ENCODE measurements around the gene EEF1AKMT3. TPM values are rescaled to one million over a fixed set of nuclear protein-coding genes. Genes with fewer than 3 reads are reported as not detected.

EEF1AKMT3 gene
- total and polyA plus RNA-seq, 4 donors: 1.5 to 6.4 (median 2.1) TPM

DNA sequence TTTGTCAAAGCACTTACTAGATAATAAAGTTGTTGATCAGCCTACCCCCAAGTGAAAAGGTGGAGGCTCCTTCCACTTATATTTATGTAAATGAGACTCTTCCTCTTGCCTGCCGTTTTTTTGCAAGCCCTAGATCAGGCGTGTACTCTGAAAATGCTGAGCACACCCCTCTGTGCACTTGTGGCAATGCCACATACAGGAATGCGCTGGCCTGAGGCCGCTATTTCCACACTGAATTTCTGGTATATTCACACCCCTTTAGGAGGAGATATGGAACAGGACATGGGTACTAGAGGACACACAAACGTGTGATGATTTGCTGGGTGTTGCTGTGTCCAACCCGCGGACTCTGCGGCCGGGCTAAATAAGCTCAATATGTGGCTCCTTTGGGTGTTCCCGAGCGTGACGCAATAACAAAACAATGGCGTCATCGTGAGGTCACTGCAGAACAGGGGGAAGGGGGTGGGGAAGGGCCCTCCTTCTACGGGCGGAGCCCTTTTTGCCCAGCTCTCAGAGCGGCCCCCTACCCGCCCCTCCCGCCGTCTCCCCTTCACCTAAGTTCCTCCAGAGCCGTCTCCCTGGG lies 28.1 kb upstream of the EEF1AKMT3 start:
- DNase-seq (ENCODE audit: low spot score): peak; percentile 70
- Histone ChIP-seq H3K4me1 (ENCODE audit: control insufficient read depth in 4 of 4, insufficient read depth in 4 of 4, low read length in 3 of 4) (peaks cover 3 to 12% (median 6%) of the 10 kb centered on the region in 4 donors), H3K9ac (ENCODE audit: low read depth in 1 of 2, low read length in 2 of 2) (peak overlapping the region in 1 of 2 donors; percentile 28), H3K9me3 (ENCODE audit: control insufficient read depth in 4 of 4, low read length in 3 of 4) (no peaks in the 10 kb centered on the region), H3K36me3 (ENCODE audit: control insufficient read depth in 4 of 4, insufficient read depth in 3 of 4, low read depth in 1 of 4, low read length in 3 of 4) (peaks cover 4 to 21% (median 13%) of the 10 kb centered on the region in 4 donors), H3K27ac (ENCODE audit: low read depth in 1 of 2, low read length in 2 of 2) (peak overlapping the region; percentile 77 to 85), H3K4me3 (ENCODE audit: low read depth in 1 of 3, low read length in 3 of 3) (peak overlapping the region; percentile 62 to 82 (median 65)), H3K27me3 (ENCODE audit: control insufficient read depth in 4 of 4, insufficient read depth in 4 of 4, low read length in 3 of 4) (no peaks in the 10 kb centered on the region)
- TF ChIP-seq EGR1 (IDR thresholded peaks at IDR 0.05; ENCODE audit: low read depth in 2 of 2) (peak in 1 of 2 donors; percentile 5), HNF4G (IDR thresholded peaks at IDR 0.05) (no peak), SP1 (IDR thresholded peaks at IDR 0.05) (no peak), JUND (IDR thresholded peaks at IDR 0.05) (no peak)
- TF ChIP-seq, protein P1, sequence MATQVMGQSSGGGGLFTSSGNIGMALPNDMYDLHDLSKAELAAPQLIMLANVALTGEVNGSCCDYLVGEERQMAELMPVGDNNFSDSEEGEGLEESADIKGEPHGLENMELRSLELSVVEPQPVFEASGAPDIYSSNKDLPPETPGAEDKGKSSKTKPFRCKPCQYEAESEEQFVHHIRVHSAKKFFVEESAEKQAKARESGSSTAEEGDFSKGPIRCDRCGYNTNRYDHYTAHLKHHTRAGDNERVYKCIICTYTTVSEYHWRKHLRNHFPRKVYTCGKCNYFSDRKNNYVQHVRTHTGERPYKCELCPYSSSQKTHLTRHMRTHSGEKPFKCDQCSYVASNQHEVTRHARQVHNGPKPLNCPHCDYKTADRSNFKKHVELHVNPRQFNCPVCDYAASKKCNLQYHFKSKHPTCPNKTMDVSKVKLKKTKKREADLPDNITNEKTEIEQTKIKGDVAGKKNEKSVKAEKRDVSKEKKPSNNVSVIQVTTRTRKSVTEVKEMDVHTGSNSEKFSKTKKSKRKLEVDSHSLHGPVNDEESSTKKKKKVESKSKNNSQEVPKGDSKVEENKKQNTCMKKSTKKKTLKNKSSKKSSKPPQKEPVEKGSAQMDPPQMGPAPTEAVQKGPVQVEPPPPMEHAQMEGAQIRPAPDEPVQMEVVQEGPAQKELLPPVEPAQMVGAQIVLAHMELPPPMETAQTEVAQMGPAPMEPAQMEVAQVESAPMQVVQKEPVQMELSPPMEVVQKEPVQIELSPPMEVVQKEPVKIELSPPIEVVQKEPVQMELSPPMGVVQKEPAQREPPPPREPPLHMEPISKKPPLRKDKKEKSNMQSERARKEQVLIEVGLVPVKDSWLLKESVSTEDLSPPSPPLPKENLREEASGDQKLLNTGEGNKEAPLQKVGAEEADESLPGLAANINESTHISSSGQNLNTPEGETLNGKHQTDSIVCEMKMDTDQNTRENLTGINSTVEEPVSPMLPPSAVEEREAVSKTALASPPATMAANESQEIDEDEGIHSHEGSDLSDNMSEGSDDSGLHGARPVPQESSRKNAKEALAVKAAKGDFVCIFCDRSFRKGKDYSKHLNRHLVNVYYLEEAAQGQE (IDR thresholded peaks at IDR 0.05): no peak
- TF ChIP-seq, protein P2, sequence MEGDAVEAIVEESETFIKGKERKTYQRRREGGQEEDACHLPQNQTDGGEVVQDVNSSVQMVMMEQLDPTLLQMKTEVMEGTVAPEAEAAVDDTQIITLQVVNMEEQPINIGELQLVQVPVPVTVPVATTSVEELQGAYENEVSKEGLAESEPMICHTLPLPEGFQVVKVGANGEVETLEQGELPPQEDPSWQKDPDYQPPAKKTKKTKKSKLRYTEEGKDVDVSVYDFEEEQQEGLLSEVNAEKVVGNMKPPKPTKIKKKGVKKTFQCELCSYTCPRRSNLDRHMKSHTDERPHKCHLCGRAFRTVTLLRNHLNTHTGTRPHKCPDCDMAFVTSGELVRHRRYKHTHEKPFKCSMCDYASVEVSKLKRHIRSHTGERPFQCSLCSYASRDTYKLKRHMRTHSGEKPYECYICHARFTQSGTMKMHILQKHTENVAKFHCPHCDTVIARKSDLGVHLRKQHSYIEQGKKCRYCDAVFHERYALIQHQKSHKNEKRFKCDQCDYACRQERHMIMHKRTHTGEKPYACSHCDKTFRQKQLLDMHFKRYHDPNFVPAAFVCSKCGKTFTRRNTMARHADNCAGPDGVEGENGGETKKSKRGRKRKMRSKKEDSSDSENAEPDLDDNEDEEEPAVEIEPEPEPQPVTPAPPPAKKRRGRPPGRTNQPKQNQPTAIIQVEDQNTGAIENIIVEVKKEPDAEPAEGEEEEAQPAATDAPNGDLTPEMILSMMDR (IDR thresholded peaks at IDR 0.05; ENCODE audit: low read depth, low read length, missing input control): no peak
- 13% methylated on average over 21 of the region's 21 CpGs for WGBS

DNA sequence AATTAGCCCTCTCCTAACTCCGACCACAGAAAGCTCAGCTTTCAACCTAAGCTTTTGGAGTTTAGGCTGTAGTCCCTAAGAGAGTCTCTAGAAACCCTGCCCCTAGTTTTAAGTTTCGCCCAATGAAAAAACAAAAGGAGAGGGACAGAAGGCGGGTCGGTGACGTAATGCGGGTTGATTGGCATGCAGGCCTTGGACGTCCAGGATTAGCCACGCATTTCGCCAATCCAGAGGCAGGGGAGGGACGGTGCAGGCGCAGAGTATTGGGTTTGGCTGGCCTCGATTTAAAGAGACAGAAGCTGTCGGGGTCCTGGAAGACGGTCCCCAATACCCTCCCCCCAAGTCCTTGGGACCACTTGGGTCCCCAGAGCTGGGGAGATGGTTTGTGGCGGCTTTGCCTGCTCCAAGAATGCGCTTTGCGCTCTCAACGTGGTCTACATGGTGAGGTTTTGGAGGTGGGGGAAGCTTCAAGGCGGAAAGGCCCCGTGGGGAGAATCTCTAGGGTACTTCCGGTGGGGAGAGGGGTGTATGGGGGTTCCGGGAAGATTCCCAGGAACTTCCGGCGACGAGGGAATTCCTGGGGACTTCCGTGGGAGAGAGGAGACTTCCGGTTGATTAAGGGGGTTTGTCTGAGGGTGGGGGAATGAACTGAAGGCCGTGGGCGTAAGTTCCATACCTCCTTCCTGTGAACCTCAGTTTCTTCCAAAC lies 27.5 kb upstream of the EEF1AKMT3 start, which contains the start of gene TSPAN31:
TSS of gene TSPAN31 (plus strand) at position 263 of the 708 bp plus-strand sequence. CDS start at position 379, 116 bp downstream.
- H3K36me3 ChIP-seq (ENCODE audit: control insufficient read depth in 4 of 4, insufficient read depth in 3 of 4, low read depth in 1 of 4, low read length in 3 of 4): peaks cover 4 to 22% (median 13%) of the 10 kb centered on the region in 4 donors
- H3K9me3 ChIP-seq (ENCODE audit: control insufficient read depth in 4 of 4, low read length in 3 of 4): no peaks in the 10 kb centered on the region
- H3K27me3 ChIP-seq (ENCODE audit: control insufficient read depth in 4 of 4, insufficient read depth in 4 of 4, low read length in 3 of 4): no peaks in the 10 kb centered on the region
- peak within 1 kb of the TSS; percentile 28 to 88 for H3K9ac ChIP-seq (ENCODE audit: low read depth in 1 of 2, low read length in 2 of 2)
- H3K27ac ChIP-seq (ENCODE audit: low read depth in 1 of 2, low read length in 2 of 2): peak within 1 kb of the TSS; percentile 77 to 85
- H3K4me3 ChIP-seq (ENCODE audit: low read depth in 1 of 3, low read length in 3 of 3): peak within 1 kb of the TSS; percentile 62 to 82 (median 65)
- peaks cover 3 to 12% (median 6%) of the 10 kb centered on the region in 4 donors for H3K4me1 ChIP-seq (ENCODE audit: control insufficient read depth in 4 of 4, insufficient read depth in 4 of 4, low read length in 3 of 4)
- under 1% methylated on average over 29 of the region's 29 CpGs for WGBS
- peak; percentile 89 for DNase-seq (ENCODE audit: low spot score)
- TF ChIP-seq, protein P3, sequence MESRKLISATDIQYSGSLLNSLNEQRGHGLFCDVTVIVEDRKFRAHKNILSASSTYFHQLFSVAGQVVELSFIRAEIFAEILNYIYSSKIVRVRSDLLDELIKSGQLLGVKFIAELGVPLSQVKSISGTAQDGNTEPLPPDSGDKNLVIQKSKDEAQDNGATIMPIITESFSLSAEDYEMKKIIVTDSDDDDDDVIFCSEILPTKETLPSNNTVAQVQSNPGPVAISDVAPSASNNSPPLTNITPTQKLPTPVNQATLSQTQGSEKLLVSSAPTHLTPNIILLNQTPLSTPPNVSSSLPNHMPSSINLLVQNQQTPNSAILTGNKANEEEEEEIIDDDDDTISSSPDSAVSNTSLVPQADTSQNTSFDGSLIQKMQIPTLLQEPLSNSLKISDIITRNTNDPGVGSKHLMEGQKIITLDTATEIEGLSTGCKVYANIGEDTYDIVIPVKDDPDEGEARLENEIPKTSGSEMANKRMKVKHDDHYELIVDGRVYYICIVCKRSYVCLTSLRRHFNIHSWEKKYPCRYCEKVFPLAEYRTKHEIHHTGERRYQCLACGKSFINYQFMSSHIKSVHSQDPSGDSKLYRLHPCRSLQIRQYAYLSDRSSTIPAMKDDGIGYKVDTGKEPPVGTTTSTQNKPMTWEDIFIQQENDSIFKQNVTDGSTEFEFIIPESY (IDR thresholded peaks at IDR 0.05): peak; percentile 38
- TF ChIP-seq, protein P1 (IDR thresholded peaks at IDR 0.05): peak; percentile 38
- TF ChIP-seq RXRA (IDR thresholded peaks at IDR 0.05): no peak
- TF ChIP-seq NR2F2 (IDR thresholded peaks at IDR 0.05): no peak
- TF ChIP-seq RAD21 (IDR thresholded peaks at IDR 0.05): no peak
- TF ChIP-seq, protein P2 (IDR thresholded peaks at IDR 0.05; ENCODE audit: low read depth, low read length, missing input control): no peak
- no peak for TF ChIP-seq FOXA1 (IDR thresholded peaks at IDR 0.05)
- no peak for TF ChIP-seq FOXA2 (IDR thresholded peaks at IDR 0.05)
- TF ChIP-seq EGR1 (IDR thresholded peaks at IDR 0.05; ENCODE audit: low read depth in 2 of 2): no peak
- TF ChIP-seq, protein P4, sequence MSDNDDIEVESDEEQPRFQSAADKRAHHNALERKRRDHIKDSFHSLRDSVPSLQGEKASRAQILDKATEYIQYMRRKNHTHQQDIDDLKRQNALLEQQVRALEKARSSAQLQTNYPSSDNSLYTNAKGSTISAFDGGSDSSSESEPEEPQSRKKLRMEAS (IDR thresholded peaks at IDR 0.05): peak; percentile 71
- TF ChIP-seq GABPA (IDR thresholded peaks at IDR 0.05 in 1 of 2, conservative IDR thresholded peaks at IDR 0.05 in 1 of 2): peak; percentile 89 to 92
- TF ChIP-seq HNF4A (conservative IDR thresholded peaks at IDR 0.05): peak in 1 of 2 donors; percentile 36
- TF ChIP-seq TAF1 (conservative IDR thresholded peaks at IDR 0.05): peak; percentile 84

Measured in liver (tissue), 9 donors.